Measurements from ENCODE around the gene LMNTD1. TPM values are rescaled to one million over a fixed set of nuclear protein-coding genes. Genes with fewer than 3 reads are reported as not detected.

The LMNTD1 gene
- total and polyA plus RNA-seq, 2 experiments from 2014 or later: not detected

DNA sequence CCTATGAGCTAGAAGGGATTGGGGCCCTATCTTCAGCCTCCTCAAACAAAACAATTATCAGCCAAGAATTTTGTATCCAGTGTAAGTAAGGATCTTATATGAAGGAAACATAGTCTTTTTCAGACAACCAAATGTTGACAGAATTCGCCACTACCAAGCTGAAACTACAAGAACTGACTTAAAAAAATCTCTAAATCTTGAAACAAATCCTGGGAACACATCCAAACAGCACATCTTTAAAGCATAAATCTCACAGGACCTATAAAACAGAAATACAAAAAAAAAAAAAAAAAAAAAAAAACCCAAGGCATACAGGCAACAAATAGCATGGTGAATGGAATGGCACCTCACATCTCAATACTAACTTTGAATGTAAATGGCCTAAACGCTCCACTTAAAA is 41.3 kb upstream of the LMNTD1 start (continued):
- TF ChIP-seq, protein P1, sequence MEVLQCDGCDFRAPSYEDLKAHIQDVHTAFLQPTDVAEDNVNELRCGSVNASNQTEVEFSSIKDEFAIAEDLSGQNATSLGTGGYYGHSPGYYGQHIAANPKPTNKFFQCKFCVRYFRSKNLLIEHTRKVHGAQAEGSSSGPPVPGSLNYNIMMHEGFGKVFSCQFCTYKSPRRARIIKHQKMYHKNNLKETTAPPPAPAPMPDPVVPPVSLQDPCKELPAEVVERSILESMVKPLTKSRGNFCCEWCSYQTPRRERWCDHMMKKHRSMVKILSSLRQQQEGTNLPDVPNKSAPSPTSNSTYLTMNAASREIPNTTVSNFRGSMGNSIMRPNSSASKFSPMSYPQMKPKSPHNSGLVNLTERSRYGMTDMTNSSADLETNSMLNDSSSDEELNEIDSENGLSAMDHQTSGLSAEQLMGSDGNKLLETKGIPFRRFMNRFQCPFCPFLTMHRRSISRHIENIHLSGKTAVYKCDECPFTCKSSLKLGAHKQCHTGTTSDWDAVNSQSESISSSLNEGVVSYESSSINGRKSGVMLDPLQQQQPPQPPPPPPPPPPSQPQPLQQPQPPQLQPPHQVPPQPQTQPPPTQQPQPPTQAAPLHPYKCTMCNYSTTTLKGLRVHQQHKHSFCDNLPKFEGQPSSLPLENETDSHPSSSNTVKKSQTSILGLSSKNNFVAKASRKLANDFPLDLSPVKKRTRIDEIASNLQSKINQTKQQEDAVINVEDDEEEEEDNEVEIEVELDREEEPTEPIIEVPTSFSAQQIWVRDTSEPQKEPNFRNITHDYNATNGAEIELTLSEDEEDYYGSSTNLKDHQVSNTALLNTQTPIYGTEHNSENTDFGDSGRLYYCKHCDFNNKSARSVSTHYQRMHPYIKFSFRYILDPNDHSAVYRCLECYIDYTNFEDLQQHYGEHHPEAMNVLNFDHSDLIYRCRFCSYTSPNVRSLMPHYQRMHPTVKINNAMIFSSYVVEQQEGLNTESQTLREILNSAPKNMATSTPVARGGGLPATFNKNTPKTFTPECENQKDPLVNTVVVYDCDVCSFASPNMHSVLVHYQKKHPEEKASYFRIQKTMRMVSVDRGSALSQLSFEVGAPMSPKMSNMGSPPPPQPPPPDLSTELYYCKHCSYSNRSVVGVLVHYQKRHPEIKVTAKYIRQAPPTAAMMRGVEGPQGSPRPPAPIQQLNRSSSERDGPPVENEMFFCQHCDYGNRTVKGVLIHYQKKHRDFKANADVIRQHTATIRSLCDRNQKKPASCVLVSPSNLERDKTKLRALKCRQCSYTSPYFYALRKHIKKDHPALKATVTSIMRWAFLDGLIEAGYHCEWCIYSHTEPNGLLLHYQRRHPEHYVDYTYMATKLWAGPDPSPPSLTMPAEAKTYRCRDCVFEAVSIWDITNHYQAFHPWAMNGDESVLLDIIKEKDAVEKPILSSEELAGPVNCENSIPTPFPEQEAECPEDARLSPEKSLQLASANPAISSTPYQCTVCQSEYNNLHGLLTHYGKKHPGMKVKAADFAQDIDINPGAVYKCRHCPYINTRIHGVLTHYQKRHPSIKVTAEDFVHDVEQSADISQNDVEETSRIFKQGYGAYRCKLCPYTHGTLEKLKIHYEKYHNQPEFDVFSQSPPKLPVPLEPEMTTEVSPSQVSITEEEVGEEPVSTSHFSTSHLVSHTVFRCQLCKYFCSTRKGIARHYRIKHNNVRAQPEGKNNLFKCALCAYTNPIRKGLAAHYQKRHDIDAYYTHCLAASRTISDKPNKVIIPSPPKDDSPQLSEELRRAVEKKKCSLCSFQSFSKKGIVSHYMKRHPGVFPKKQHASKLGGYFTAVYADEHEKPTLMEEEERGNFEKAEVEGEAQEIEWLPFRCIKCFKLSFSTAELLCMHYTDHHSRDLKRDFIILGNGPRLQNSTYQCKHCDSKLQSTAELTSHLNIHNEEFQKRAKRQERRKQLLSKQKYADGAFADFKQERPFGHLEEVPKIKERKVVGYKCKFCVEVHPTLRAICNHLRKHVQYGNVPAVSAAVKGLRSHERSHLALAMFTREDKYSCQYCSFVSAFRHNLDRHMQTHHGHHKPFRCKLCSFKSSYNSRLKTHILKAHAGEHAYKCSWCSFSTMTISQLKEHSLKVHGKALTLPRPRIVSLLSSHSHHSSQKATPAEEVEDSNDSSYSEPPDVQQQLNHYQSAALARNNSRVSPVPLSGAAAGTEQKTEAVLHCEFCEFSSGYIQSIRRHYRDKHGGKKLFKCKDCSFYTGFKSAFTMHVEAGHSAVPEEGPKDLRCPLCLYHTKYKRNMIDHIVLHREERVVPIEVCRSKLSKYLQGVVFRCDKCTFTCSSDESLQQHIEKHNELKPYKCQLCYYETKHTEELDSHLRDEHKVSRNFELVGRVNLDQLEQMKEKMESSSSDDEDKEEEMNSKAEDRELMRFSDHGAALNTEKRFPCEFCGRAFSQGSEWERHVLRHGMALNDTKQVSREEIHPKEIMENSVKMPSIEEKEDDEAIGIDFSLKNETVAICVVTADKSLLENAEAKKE (CRISPR knock-in tag; IDR thresholded peaks at IDR 0.05): no peak
- no peak for TF ChIP-seq NANOG (IDR thresholded peaks at IDR 0.05; ENCODE audit: borderline replicate concordance)
- TF ChIP-seq, protein P2, sequence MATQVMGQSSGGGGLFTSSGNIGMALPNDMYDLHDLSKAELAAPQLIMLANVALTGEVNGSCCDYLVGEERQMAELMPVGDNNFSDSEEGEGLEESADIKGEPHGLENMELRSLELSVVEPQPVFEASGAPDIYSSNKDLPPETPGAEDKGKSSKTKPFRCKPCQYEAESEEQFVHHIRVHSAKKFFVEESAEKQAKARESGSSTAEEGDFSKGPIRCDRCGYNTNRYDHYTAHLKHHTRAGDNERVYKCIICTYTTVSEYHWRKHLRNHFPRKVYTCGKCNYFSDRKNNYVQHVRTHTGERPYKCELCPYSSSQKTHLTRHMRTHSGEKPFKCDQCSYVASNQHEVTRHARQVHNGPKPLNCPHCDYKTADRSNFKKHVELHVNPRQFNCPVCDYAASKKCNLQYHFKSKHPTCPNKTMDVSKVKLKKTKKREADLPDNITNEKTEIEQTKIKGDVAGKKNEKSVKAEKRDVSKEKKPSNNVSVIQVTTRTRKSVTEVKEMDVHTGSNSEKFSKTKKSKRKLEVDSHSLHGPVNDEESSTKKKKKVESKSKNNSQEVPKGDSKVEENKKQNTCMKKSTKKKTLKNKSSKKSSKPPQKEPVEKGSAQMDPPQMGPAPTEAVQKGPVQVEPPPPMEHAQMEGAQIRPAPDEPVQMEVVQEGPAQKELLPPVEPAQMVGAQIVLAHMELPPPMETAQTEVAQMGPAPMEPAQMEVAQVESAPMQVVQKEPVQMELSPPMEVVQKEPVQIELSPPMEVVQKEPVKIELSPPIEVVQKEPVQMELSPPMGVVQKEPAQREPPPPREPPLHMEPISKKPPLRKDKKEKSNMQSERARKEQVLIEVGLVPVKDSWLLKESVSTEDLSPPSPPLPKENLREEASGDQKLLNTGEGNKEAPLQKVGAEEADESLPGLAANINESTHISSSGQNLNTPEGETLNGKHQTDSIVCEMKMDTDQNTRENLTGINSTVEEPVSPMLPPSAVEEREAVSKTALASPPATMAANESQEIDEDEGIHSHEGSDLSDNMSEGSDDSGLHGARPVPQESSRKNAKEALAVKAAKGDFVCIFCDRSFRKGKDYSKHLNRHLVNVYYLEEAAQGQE (IDR thresholded peaks at IDR 0.05; ENCODE audit: unreplicated experiment): no peak

DNA sequence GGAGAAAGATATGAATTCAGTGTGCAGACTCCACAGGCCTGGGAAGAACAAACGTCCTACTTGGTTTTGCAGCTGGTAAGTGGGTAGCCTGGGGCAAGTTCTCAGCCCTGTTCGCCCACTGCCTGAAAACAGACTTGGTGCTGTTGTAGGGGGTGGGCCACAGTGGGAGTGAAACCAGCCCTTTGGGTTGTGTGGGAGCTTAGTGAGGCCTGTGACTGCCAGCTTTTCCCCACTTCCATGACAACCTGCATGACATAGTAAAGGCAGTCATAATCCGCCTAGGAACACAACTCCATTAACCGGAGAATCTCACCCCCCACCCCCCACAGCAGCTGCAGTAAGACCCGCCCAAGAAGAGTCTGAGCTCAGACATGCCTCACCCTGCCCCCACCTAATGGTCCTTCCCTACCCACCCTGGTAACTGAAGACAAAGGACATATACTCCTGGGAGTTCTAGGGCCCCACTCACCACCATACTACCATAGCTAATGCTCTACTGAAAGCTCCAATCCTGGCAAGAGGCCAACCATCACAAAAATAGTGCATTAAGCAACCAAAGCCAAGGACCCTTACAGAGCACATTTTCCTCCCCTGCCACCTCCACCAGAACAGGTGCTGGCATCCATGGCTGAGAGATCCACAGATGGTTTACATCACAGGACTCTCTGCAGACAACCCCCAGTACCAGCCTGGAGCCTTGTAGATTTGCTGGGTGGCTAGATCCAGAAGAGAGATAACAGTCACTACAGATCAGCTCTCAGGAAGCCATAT is 39.8 kb upstream of the LMNTD1 start:
- Mint-ChIP-seq H3K4me1 (no peaks in the 10 kb centered on the region), H3K27ac (no peak overlapping the region), H3K36me3 (ENCODE audit: low read depth) (peaks cover 4% of the 10 kb centered on the region; the same call in 1 of the 3 replicates), H3K27me3 (ENCODE audit: insufficient read depth, low read depth, poor library complexity) (no peaks in the 10 kb centered on the region), H3K4me3 (no peak overlapping the region), H3K9me3 (peaks cover 6% of the 10 kb centered on the region; the same call in 2 of the 3 replicates)
- Histone ChIP-seq H3K9me2 (ENCODE audit: insufficient read depth) (0 out of 2 replicates have a peak, but pooled peaks cover 8% of the 10 kb centered on the region), H3K36me3 (ENCODE audit: insufficient read depth) (no peaks in the 10 kb centered on the region), H3K27ac (ENCODE audit: low read depth) (no peak overlapping the region), H3K27me3 (ENCODE audit: insufficient read depth) (no peaks in the 10 kb centered on the region), H3K4me2 (no peak overlapping the region), H3K79me2 (replicated peaks; ENCODE audit: insufficient read depth) (no peaks in the 10 kb centered on the region), H3F3A (replicated peaks; ENCODE audit: low read depth) (no peaks in the 10 kb centered on the region), H3K4me3 (no peak overlapping the region), H2AFZ (no peak overlapping the region), H3K4me1 (ENCODE audit: insufficient read depth) (no peaks in the 10 kb centered on the region), H4K20me1 (replicated peaks; ENCODE audit: insufficient read depth) (no peaks in the 10 kb centered on the region)
- no peak for DNase-seq (ENCODE audit: low spot score)
- no peak for ATAC-seq
- TF ChIP-seq JUNB (IDR thresholded peaks at IDR 0.05; ENCODE audit: unreplicated experiment): no peak
- no peak for TF ChIP-seq EZH2 (IDR thresholded peaks at IDR 0.05; ENCODE audit: low read depth, unreplicated experiment)
- TF ChIP-seq, protein P2 (IDR thresholded peaks at IDR 0.05; ENCODE audit: unreplicated experiment): no peak
- TF ChIP-seq, protein P3, sequence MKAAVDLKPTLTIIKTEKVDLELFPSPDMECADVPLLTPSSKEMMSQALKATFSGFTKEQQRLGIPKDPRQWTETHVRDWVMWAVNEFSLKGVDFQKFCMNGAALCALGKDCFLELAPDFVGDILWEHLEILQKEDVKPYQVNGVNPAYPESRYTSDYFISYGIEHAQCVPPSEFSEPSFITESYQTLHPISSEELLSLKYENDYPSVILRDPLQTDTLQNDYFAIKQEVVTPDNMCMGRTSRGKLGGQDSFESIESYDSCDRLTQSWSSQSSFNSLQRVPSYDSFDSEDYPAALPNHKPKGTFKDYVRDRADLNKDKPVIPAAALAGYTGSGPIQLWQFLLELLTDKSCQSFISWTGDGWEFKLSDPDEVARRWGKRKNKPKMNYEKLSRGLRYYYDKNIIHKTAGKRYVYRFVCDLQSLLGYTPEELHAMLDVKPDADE (IDR thresholded peaks at IDR 0.05): no peak

All from GM23338 (cell line).